Measurements from ENCODE around the gene TFIP11. TPM values are rescaled to one million over a fixed set of nuclear protein-coding genes. Genes with fewer than 3 reads are reported as not detected.

Gene TFIP11
- total and polyA plus RNA-seq, 10 of the 15 experiments (the other 5 are each of a cell fraction or from before 2014, with no cell fraction given), result 14.2 to 43.3 (median 31.9) TPM

- Histone ChIP-seq H3K9me3 (replicated peaks; ENCODE audit: control insufficient read depth, insufficient read depth, low read length) (no peaks in the 10 kb centered on the region), H3K4me1 (ENCODE audit: control insufficient read depth, insufficient read depth, low read length) (no peaks in the 10 kb centered on the region), H4K20me1 (ENCODE audit: control insufficient read depth, insufficient read depth) (no peaks in the 10 kb centered on the region), H3K4me2 (ENCODE audit: control insufficient read depth, insufficient read depth) (no peak overlapping the region), H3K9ac (ENCODE audit: control insufficient read depth, insufficient read depth, low read length) (no peak overlapping the region), H3K36me3 (ENCODE audit: control insufficient read depth in 2 of 2, insufficient read depth in 2 of 2, low read length in 1 of 2) (peaks cover 29 to 41% of the 10 kb centered on the region in 2 experiments), H2AFZ (ENCODE audit: control insufficient read depth, low read depth, low read length) (no peak overlapping the region), H3K4me3 (no peak overlapping the region), H3K79me2 (ENCODE audit: control insufficient read depth, insufficient read depth, low read length) (peaks cover 5% of the 10 kb centered on the region), H3K27ac (ENCODE audit: control insufficient read depth, insufficient read depth) (no peak overlapping the region), H3K27me3 (replicated peaks in 1 of 2; ENCODE audit: control insufficient read depth in 2 of 2, insufficient read depth in 2 of 2, low read length in 1 of 2) (no peaks in the 10 kb centered on the region)
- TF ChIP-seq MAX (IDR thresholded peaks at IDR 0.05; ENCODE audit: low read depth, low read length), result no peak
- DNase-seq (ENCODE audit: low read depth, low spot score) (no peak), ATAC-seq (no peak), FAIRE-seq (no peak)
- WGBS (ENCODE audit: insufficient coverage, insufficient replicate concordance, low lambda C conversion rate, missing lambda C conversion rate), result 84% methylated on average over 9 of the region's 9 CpGs
- POLR2A ChIA-PET, result no interaction called here
- SMC1A ChIA-PET (ENCODE audit: uncharacterized antibody, unreplicated experiment), result interaction anchor here (1.2 to 5.1 kb wide), 5 partner anchors 29 to 99 kb away, joined by 3 to 73 read pairs (median 6); no protein-coding TSS in a partner anchor
- intact Hi-C loops (cut with micrococcal nuclease; ENCODE audit: unreplicated experiment), result no loop called here
- RAD21 ChIA-PET (ENCODE audit: unreplicated experiment), result interaction anchor here (2.1 kb wide), 1 partner anchor 66 kb away, joined by 11 read pairs; no protein-coding TSS in a partner anchor
- BruUV-seq (replicated peaks), result no TSS peak
- CTCF ChIA-PET, result interaction anchor here (3.7 to 5.5 kb wide), 3 partner anchors 33 to 96 kb away, joined by 26 to 124 read pairs (median 111); no protein-coding TSS in a partner anchor
- in situ Hi-C loops (cut with MboI), result loop anchor here (5.0 kb wide), 2 partner anchors 61 to 96 kb away; no protein-coding TSS in a partner anchor
Measured at GRCh38 chr22:26463688-26464087, 48.6 kb downstream of the TFIP11 start.

- Histone ChIP-seq H3K9me3 (replicated peaks; ENCODE audit: control insufficient read depth, insufficient read depth, low read length) (no peaks in the 10 kb centered on the region), H3K4me1 (ENCODE audit: control insufficient read depth, insufficient read depth, low read length) (no peaks in the 10 kb centered on the region), H3K27ac (ENCODE audit: control insufficient read depth, insufficient read depth) (no peak overlapping the region), H3K79me2 (ENCODE audit: control insufficient read depth, insufficient read depth, low read length) (peaks cover 5% of the 10 kb centered on the region), H3K4me2 (ENCODE audit: control insufficient read depth, insufficient read depth) (no peak overlapping the region), H3K9ac (ENCODE audit: control insufficient read depth, insufficient read depth, low read length) (no peak overlapping the region), H3K27me3 (replicated peaks in 1 of 2; ENCODE audit: control insufficient read depth in 2 of 2, insufficient read depth in 2 of 2, low read length in 1 of 2) (no peaks in the 10 kb centered on the region), H3K4me3 (no peak overlapping the region), H4K20me1 (ENCODE audit: control insufficient read depth, insufficient read depth) (no peaks in the 10 kb centered on the region), H3K36me3 (ENCODE audit: control insufficient read depth in 2 of 2, insufficient read depth in 2 of 2, low read length in 1 of 2) (peaks cover 29 to 41% of the 10 kb centered on the region in 2 experiments), H2AFZ (ENCODE audit: control insufficient read depth, low read depth, low read length) (no peak overlapping the region)
- no peak for ATAC-seq
- BruUV-seq (replicated peaks), result no TSS peak
- POLR2A ChIA-PET, result no interaction called here
- CTCF ChIA-PET, result interaction anchor here (0.9 to 5.5 kb wide), 5 partner anchors 19 to 871 kb away, joined by 3 to 124 read pairs (median 47); partner anchors contain the start of genes HPS4 and SRRD
- intact Hi-C loops (cut with micrococcal nuclease; ENCODE audit: unreplicated experiment), result no loop called here
- SMC1A ChIA-PET (ENCODE audit: uncharacterized antibody, unreplicated experiment), result interaction anchor here (1.0 to 5.1 kb wide), 8 partner anchors 10 to 98 kb away, joined by 3 to 73 read pairs (median 5); no protein-coding TSS in a partner anchor
- TF ChIP-seq NR2F1 (conservative IDR thresholded peaks at IDR 0.05) (no peak), SKIL (IDR thresholded peaks at IDR 0.05; ENCODE audit: low read depth, poor library complexity, severe bottlenecking) (no peak), RELB (IDR thresholded peaks at IDR 0.05; ENCODE audit: low read depth) (no peak)
- DNase-seq (ENCODE audit: low read depth, low spot score), result no peak
- in situ Hi-C loops (cut with MboI), result loop anchor here (5.0 kb wide), 2 partner anchors 61 to 96 kb away; no protein-coding TSS in a partner anchor
- 70% methylated on average over 10 of the region's 10 CpGs for WGBS (ENCODE audit: insufficient coverage, insufficient replicate concordance, low lambda C conversion rate, missing lambda C conversion rate)
- no peak for FAIRE-seq
- RAD21 ChIA-PET (ENCODE audit: unreplicated experiment), result interaction anchor here (1.0 to 2.4 kb wide), 4 partner anchors 16 to 99 kb away, joined by 3 to 11 read pairs (median 10); no protein-coding TSS in a partner anchor
Measured at GRCh38 chr22:26463101-26463661, 49.1 kb downstream of the TFIP11 start.

Data from GM12878 (cell line).